Erythroblast (primary cell): ENCODE data around the gene KCND3.

Experiments
- GATA1 ChIP-seq: IDR thresholded peaks from 2 replicates; pipeline ENCODE4 v1.6.1; 2011; ENCODE audit warnings: low read depth, mild to moderate bottlenecking, control low read depth, low read length, moderate library complexity
- POLR2A ChIP-seq: IDR thresholded peaks from 2 replicates; pipeline ENCODE4 v1.6.1; 2011; ENCODE audit warnings: mild to moderate bottlenecking, low read length

GRCh38 chr1:111983500-111983899 is 6.0 kb downstream of the KCND3 start:
- no peak for TF ChIP-seq POLR2A
- TF ChIP-seq GATA1: no peak
